HG02981 (cell line): Measurements from ENCODE around the gene SEMA3A.
"Not testable (repeated sequence)": the region's sequence is repeated elsewhere in the genome, so short reads cannot be mapped to it uniquely, and the experiment has no call there.

Source experiments
- ATAC-seq: cut with Tn5 transposase; IDR thresholded peaks from one replicate; pipeline ENCODE4 v1.9.1; 2021; ENCODE audit warnings: mild to moderate bottlenecking, moderate library complexity; ENCODE audit not compliant: unreplicated experiment

The SEMA3A gene

GRCh38 chr7:84194484-84195271, at the start of gene SEMA3A:
SEMA3A (minus strand) TSS chr7:84194789; CDS start chr7:84194586, 203 bp downstream.
- ATAC-seq, result no peak

- ATAC-seq, result not testable (repeated sequence)
Measured at GRCh38 chr7:84243037-84243436, 48.4 kb upstream of the SEMA3A start.

GRCh38 chr7:84238596-84238995, 44.0 kb upstream of the SEMA3A start:
- no peak for ATAC-seq

- peak; percentile 67 for ATAC-seq
Measured at GRCh38 chr7:84237533-84238173, 43.1 kb upstream of the SEMA3A start.

- no peak for ATAC-seq
Measured at GRCh38 chr7:84236398-84236797, 41.8 kb upstream of the SEMA3A start.

GRCh38 chr7:84232646-84233045, 38.1 kb upstream of the SEMA3A start:
- ATAC-seq, result no peak

- ATAC-seq, result no peak
Measured at GRCh38 chr7:84231157-84231556, 36.6 kb upstream of the SEMA3A start.

- ATAC-seq, result no peak
Measured at GRCh38 chr7:84230491-84230890, 35.9 kb upstream of the SEMA3A start.

GRCh38 chr7:84228526-84228925, 33.9 kb upstream of the SEMA3A start:
- no peak for ATAC-seq

GRCh38 chr7:84226759-84227158, 32.2 kb upstream of the SEMA3A start:
- no peak for ATAC-seq

- no peak for ATAC-seq
Measured at GRCh38 chr7:84224505-84224904, 29.9 kb upstream of the SEMA3A start.

- no peak for ATAC-seq
Measured at GRCh38 chr7:84219310-84219709, 24.7 kb upstream of the SEMA3A start.

GRCh38 chr7:84218681-84219080, 24.1 kb upstream of the SEMA3A start:
- ATAC-seq, result no peak

- no peak for ATAC-seq
Measured at GRCh38 chr7:84216472-84216871, 21.9 kb upstream of the SEMA3A start.

- not testable (repeated sequence) for ATAC-seq
Measured at GRCh38 chr7:84214757-84215156, 20.2 kb upstream of the SEMA3A start.

GRCh38 chr7:84210301-84210700, 15.7 kb upstream of the SEMA3A start:
- ATAC-seq, result no peak

- no peak for ATAC-seq
Measured at GRCh38 chr7:84209006-84209405, 14.4 kb upstream of the SEMA3A start.

GRCh38 chr7:84207615-84208014, 13.0 kb upstream of the SEMA3A start:
- ATAC-seq, result no peak

- no peak for ATAC-seq
Measured at GRCh38 chr7:84207025-84207424, 12.4 kb upstream of the SEMA3A start.

GRCh38 chr7:84204655-84205054, 10.1 kb upstream of the SEMA3A start:
- ATAC-seq, result no peak

GRCh38 chr7:84202855-84203254, 8.3 kb upstream of the SEMA3A start:
- ATAC-seq, result no peak

- ATAC-seq, result no peak
Measured at GRCh38 chr7:84200859-84201258, 6.3 kb upstream of the SEMA3A start.
